SK-N-SH (cell line): ENCODE measurements around the gene ATE1.

ENCODE experiments used
- CHD2 ChIP-seq: fragments of 150-350 bp; IDR thresholded peaks from 2 replicates; pipeline ENCODE4 v1.6.1; 2018; ENCODE audit warnings: low read length; ENCODE audit not compliant: partially characterized antibody
- EP300 ChIP-seq, 2 experiments: IDR thresholded peaks; 2 replicates each; pipeline versions ENCODE4 v1.4.0 to v1.6.1; 2012; ENCODE audit warnings: borderline replicate concordance in 1 of 2, low read depth in 1 of 2, low read length in 1 of 2
- FOXM1 ChIP-seq: IDR thresholded peaks from 2 replicates; pipeline ENCODE4 v1.4.0; 2012; ENCODE audit warnings: low read depth, mild to moderate bottlenecking
- GABPA ChIP-seq: IDR thresholded peaks from 2 replicates; pipeline ENCODE4 v1.4.0; 2012; ENCODE audit warnings: low read depth, mild to moderate bottlenecking
- GATA2 ChIP-seq: sonication (generic); formaldehyde crosslinking; IDR thresholded peaks from 2 replicates; pipeline ENCODE4 v1.5.0; 2020; ENCODE audit warnings: mild to moderate bottlenecking, missing genetic modification reagents
- JUND ChIP-seq: IDR thresholded peaks from 2 replicates; pipeline ENCODE4 v1.4.0; 2012
- POLR2AphosphoS5 ChIP-seq: IDR thresholded peaks from 2 replicates; pipeline ENCODE4 v1.6.1; 2012; ENCODE audit warnings: low read depth, low read length
- SIN3A ChIP-seq: IDR thresholded peaks from 2 replicates; pipeline ENCODE4 v1.6.1; 2012; ENCODE audit warnings: low read depth, mild to moderate bottlenecking, low read length, moderate library complexity, borderline replicate concordance
- YY1 ChIP-seq: IDR thresholded peaks from 2 replicates; pipeline ENCODE4 v1.4.0; 2012; ENCODE audit warnings: low read depth, mild to moderate bottlenecking
- TF ChIP-seq, protein P1 (sequence below): fragments of 200-600 bp; sonication (generic); IDR thresholded peaks from 2 replicates; pipeline ENCODE4 v1.6.1; 2017; ENCODE audit warnings: antibody characterized with exemption, mild to moderate bottlenecking, moderate library complexity
- TF ChIP-seq, protein P2 (sequence below): IDR thresholded peaks from 2 replicates; pipeline ENCODE4 v1.4.0; 2012; ENCODE audit warnings: low read depth
- TF ChIP-seq, protein P3 (sequence below): fragments of 150-350 bp; IDR thresholded peaks from 2 replicates; pipeline ENCODE4 v1.6.1; 2016; ENCODE audit warnings: mild to moderate bottlenecking, low read depth, low read length

DNA sequence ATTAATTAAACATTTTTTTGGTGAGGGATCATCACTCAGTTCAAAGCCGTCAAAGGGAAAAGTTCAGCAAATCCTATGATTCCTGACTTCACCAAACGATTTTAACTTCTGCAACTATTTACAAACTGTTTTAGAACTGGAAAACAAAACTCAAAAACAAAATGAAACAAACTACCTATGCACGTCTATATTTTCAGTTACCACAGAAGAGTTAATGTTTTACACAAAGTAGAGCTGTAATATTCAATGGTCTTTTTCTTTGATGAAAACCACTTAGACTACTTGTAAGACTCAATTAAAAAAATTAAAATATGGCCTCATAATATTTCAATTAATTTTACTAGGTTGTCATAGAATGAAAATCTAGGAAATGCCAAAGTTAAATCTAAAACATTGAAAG lies 131.5 kb downstream of the ATE1 start:
- TF ChIP-seq, protein P1, sequence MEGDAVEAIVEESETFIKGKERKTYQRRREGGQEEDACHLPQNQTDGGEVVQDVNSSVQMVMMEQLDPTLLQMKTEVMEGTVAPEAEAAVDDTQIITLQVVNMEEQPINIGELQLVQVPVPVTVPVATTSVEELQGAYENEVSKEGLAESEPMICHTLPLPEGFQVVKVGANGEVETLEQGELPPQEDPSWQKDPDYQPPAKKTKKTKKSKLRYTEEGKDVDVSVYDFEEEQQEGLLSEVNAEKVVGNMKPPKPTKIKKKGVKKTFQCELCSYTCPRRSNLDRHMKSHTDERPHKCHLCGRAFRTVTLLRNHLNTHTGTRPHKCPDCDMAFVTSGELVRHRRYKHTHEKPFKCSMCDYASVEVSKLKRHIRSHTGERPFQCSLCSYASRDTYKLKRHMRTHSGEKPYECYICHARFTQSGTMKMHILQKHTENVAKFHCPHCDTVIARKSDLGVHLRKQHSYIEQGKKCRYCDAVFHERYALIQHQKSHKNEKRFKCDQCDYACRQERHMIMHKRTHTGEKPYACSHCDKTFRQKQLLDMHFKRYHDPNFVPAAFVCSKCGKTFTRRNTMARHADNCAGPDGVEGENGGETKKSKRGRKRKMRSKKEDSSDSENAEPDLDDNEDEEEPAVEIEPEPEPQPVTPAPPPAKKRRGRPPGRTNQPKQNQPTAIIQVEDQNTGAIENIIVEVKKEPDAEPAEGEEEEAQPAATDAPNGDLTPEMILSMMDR: no peak
- TF ChIP-seq GABPA (no peak), EP300 (IDR thresholded peaks at IDR 0.05; ENCODE audit: borderline replicate concordance in 1 of 2, low read depth in 1 of 2, low read length in 1 of 2) (no peak), JUND (no peak), YY1 (no peak), CHD2 (no peak), POLR2AphosphoS5 (no peak), GATA2 (no peak), FOXM1 (no peak), SIN3A (no peak)
- TF ChIP-seq, protein P2, sequence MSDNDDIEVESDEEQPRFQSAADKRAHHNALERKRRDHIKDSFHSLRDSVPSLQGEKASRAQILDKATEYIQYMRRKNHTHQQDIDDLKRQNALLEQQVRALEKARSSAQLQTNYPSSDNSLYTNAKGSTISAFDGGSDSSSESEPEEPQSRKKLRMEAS: no peak
- TF ChIP-seq, protein P3, sequence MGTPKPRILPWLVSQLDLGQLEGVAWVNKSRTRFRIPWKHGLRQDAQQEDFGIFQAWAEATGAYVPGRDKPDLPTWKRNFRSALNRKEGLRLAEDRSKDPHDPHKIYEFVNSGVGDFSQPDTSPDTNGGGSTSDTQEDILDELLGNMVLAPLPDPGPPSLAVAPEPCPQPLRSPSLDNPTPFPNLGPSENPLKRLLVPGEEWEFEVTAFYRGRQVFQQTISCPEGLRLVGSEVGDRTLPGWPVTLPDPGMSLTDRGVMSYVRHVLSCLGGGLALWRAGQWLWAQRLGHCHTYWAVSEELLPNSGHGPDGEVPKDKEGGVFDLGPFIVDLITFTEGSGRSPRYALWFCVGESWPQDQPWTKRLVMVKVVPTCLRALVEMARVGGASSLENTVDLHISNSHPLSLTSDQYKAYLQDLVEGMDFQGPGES: no peak
